ENCODE measurements around the gene CTNNA1.
"Not testable (repeated sequence)": the region's sequence is repeated elsewhere in the genome, so short reads cannot be mapped to it uniquely, and the experiment has no call there.

CTNNA1 gene

DNA sequence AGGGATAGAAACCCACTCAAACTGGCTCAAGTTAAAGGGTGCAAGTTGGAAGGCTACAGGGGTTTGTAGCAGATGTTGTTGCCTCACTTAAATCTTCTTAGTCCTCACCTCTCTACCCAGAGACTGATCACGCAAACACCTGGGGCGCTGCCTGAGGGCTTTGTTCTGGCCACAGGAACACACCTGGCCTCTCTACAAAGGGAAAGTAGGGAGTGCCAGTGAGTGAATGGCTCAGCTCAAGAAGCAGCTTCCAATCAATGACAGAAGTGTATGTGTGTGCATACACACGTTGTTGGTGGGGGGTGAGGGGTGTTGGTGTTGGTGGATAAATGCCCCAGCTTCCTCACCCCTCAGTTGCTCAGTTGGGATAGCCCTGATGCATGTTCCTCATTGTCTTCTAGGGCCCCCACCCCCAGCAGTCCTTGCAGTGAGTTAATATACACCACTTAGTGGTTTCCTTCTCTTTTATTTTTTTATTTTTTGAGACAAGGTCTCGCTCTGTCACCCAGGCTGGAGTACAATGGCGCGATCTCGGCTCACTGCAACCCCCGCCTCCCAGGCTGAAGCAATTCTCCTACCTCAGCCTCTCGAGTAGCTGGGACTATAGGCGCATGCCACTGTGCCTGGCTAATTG, 30.6 kb upstream of the CTNNA1 start:
- DNase-seq (ENCODE audit: low read depth in 4 of 4, low spot score in 1 of 4): no peak

DNA sequence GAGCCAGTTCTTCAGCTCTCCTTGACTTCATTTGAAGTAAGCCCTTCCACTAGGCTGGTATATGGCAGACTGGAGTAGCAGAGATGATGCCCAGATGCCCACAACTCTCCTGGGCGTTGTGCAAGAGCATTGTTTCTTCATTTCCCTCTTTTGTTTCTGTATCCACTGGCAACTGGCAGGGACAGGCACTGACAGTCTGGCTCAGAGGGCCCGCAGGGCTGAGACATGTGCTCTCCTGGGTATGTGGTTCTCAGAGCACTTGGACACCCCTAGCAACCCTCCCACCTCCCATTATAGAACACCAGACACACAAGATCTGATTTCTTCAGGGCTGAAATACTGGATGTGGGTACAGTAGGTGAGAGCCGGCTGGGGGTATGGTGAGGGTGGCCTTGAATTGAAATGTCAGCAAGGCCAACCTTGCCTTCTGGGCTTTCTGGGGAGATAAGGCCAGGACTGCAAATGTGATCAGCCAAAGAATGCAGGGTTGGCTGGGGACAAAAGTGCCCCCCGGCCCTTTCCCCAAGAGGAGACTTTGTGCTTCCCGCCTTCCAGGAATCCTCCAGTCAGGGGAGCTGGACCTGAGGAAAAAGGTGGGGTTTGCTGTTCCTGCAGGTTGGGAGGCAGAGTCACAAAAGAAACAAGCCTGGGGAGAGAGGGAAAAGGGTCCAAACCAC, 28.6 kb upstream of the CTNNA1 start:
- no peak for DNase-seq (ENCODE audit: low read depth in 4 of 4, low spot score in 1 of 4)

DNA sequence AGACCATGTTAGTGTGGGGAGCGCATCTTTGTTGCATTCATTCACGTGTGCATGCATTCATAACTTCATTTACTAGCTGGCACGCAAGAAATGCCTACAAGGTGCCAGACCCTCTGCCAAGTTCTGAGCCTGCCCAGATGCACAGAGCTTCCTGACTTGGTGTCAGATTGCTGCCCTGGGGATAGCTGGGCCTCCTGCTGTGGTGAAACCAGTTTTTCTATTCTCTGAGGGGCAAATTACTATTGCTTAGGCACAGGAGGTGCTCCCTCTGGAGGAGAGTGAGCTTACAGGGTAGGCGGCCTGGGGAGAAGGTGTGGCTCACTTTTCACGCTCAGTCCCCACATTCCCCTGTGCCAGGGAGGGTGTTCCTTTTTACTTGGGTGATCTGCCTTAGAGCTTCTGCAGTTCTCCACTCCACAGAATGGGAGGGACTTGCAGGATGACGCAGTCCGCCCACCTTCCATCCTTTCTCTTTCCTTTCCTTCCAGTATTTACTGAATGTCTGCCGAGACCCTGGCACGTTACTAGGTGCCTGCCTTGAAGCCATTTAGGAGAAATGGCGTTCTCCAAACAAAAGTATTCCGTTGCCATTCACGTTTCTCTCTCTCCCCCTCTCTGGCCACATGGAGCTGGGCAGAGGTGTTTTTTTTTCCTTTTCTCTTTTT, 27.9 kb upstream of the CTNNA1 start:
- DNase-seq (ENCODE audit: low read depth in 4 of 4, low spot score in 1 of 4): no peak

DNA sequence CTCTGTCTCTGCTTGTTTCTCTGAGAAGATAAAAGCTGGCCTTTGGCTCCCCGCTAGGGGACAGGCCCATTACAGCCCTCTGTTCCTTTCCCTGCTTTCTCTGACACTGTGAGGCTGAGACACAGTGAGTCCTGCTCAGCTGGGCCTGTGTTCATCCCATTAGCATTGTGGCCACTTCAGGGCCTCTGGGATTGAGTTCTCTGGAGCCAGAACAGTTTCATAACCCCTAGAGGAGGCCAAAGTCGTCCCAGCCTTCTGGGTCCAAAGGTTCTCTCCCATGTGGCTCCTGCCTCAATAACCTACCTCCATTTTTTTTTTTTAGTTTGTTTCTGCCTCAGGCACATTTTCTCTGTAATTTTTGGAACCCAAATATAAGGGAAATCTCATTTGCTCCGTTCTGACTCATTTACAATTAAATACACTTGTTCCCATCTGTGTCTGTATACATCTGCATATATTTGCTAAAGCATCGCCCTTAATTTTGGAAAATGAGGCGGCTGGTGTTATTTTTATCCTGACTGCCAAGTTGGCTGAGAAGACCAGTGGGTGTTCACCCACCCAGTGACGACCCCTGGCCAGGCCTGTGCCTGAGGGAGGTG, 27.3 kb upstream of the CTNNA1 start:
- DNase-seq (ENCODE audit: low read depth in 4 of 4, low spot score in 1 of 4): no peak

DNA sequence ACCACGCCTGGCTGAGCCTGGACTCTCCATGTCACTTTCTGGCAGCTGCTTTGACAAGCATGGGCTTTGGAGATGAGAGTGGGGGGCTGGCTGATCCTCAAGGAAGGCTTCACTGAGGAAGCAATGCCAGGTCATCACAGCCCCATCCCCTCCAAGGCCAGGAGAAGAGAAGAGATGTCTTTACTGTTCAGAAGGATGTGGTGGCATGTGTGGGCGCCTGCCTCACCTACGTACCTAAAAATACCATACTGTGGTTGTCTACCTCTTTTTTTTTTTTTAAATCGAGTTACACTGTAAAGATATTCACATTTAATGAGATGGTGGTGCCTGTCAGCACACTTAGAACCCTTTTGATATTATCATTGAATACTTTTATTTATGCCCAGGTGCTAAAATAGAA, 26.4 kb upstream of the CTNNA1 start:
- DNase-seq (ENCODE audit: low read depth in 4 of 4, low spot score in 1 of 4): no peak

DNA sequence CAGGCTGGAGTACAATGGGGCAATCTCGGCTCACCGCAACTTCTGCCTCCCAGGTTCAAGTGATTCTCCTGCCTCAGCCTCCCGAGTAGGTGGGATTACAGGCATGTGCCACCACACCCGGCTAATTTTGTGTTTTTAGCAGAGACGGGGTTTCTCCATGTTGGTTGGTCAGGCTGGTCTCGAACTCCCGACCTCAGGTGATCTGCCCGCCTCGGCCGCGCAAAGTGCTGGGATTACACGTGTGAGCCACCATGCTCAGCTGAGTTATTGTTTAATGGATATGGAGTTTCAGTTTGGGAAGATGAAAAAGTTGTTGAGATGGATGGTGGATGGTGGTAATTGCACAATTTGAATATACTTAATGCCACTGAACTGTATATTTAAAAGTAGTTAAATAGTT, 22.7 kb upstream of the CTNNA1 start:
- DNase-seq (ENCODE audit: low read depth in 4 of 4, low spot score in 1 of 4): not testable (repeated sequence)

DNA sequence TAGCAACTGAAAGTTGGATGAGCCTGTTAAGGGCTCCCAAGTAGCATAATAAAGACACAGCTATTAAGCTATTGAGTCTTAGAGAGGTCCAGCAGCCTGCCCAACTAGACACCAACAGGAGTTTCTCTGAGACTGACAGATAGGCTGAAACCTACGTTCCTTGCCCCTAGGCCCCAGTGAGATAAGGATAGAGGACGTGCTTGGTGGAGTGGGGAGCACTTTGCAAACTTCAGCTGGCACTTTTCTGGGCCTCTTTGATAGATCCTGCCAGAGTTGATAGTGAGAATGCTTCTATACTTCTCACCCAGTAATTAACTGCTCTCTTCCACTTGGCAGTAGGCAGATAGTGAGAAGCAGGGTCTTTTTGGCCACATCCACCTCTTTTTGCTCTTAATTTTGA, 20.8 kb upstream of the CTNNA1 start:
- DNase-seq (ENCODE audit: low read depth in 4 of 4, low spot score in 1 of 4): no peak

DNA sequence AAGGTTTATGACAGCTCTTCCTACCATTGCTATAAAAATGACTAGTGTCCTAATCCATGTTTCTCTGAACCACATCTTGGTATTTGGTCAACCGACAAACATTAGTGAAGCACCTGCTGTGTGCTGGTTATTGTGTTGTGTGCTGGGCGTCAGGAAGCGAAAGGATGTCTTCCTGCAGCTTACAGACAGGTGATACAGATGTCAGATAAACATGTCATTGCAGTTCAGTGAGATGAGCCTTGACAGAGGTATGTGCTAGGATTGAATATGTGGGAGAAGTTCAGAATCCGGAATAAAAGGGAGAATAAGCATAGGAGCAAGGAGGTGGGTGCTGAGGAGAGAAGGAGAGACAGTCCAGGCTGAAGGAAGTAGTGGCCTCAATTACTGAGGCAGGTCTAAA, 20.3 kb upstream of the CTNNA1 start:
- no peak for DNase-seq (ENCODE audit: low read depth in 4 of 4, low spot score in 1 of 4)

DNA sequence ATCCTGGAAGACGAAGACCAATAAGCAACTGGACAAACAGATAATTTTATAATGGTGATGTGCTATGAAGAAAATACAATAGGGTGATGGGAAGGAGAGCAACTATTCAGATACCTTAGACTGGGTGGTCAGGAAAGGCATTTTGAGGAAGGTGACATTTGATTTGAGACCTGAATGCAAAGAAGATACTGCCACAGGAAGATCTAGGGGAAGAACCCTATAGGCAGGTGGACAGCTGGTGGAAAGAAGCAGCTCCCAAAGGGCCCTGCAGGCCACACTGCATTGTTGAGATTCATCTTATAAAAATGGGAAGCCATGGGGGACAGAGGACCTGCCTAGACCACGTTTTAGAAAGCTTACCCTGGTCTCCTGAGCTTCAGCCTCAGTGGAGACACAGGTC, 19.7 kb upstream of the CTNNA1 start:
- no peak for DNase-seq (ENCODE audit: low read depth in 4 of 4, low spot score in 1 of 4)

DNA sequence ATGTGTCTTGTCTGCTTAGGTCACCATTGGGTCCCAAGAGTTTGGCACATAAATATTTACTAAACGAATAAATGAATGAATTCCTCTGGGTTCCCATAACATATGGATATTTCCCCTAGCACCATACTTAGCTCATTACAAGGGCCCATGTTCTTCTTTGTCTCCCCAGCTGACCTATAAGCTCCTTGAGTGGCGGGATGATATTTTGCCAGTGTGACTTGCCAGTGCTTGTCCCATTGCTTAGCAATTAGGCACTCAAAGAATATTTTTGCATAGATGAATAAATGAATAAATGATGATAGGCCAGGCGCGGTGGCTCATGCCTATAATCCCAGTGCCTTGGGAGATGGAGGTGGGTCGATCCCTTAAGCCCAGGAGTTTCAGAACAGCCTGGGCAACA, 16.9 kb upstream of the CTNNA1 start:
- DNase-seq (ENCODE audit: low read depth in 4 of 4, low spot score in 1 of 4): no peak

DNA sequence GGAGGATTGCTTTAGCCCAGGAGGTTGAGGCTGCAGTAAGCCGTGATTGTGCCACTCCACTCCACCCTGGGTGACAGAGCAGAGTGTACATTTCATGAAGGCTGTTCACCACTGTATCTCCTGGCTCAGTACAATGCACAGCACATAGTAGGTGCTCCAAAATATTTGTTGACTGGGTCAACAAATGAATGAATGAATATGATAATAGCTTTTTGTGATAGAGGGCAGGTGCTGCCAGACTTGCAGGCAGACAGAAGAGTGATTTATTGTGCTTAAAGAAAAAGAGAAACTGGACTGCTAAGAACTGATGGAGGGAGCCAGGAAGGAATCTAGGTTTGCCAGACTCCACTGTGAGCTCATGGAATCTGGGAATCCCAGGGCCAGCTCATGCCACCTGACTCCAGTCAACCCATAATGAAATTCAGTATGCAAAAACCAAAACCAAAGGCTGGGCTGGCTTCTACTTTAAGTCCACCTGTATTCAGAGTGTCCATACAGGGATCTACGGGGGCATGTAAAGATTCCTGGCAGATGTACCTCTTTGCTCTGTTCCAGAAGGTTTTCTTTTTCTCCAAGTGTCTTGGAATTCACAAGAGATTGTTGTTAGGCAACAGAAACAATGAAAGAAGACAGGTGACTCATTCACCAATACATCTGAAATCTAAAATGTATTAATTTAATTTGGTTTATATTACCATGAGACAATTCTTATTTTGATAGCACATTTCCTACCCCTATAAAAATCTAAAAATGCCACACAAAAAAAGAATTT, 15.5 kb upstream of the CTNNA1 start:
- no peak for DNase-seq (ENCODE audit: low read depth in 4 of 4, low spot score in 1 of 4)

DNA sequence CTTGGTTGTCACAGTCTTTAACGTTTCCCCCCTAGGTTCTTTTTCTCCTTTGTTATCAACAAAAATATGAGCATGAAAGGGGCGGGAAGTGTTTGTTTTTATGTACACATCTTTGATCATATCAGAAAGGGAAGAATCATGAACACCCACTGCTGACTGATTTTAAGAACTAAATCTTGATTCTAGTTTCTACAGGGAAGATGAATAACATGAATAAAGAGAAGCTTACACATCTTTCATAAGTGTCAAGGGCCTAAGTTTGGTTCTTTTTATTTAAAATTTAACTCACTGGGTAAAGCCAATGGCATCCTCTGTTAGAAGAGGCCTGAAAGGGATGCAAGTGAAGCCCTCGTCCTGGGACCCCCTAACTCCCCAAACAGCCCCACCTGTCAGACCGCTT, 14.8 kb upstream of the CTNNA1 start:
- DNase-seq (ENCODE audit: low read depth in 4 of 4, low spot score in 1 of 4): no peak

DNA sequence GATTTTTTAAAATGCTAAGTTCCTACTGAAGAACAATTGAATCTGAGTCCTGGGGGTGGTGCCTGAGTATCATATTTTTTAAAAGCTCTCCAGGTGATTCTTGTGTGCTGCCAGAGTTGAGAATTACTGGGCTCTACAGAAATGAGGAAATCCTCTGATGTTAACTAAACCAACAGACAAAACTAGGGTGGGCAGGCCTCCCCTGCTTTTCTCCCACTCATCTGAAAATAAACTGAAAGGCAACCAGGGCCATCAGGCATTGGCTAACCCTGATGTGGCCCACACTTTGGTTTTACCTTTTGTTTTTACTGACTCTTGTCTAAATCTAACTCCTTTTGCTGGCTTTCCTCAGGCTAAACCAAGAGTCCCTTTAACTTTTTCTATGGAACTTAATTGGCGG, 13.3 kb upstream of the CTNNA1 start:
- DNase-seq (ENCODE audit: low read depth in 4 of 4, low spot score in 1 of 4): no peak

DNA sequence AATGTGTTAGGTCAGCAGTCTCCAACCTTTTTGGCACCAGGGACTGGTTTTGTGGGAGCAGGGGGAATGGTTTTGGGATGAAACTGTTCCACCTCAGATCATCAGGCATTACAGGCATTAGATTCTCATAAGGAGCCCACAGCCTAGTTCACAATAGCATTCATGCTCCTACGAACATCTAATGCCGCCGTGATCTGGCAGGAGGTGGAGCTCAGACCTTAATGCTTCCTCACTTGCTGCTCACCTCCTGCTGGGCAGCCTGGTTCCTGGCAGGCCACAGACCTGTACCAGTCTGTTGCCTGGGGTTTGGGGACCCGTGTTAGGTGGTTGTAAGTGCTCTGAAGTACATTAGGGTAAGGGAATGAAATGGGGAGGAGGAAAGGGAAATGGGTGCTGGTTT, 9.7 kb upstream of the CTNNA1 start:
- no peak for DNase-seq (ENCODE audit: low read depth in 4 of 4, low spot score in 1 of 4)

DNA sequence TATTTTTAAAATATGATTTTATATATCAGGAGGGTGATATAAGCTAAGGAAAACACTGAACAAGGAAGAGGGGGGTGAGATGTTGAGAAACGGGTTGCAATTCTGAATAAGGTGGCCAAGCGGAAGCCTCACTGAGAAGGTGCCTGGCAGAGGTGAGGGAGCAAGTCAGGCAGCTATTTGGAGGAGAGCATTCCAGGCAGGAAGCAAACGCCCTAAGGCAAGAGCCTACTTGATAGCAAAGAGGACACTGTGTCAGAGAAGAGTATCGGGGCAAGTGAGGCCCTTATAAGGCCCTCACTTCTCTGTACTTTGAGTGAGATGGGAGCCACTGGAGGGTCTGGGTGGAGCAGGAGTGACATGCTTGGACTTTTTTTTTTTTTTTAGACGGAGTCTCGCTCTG, 8.0 kb upstream of the CTNNA1 start:
- no peak for DNase-seq (ENCODE audit: low read depth in 4 of 4, low spot score in 1 of 4)

DNA sequence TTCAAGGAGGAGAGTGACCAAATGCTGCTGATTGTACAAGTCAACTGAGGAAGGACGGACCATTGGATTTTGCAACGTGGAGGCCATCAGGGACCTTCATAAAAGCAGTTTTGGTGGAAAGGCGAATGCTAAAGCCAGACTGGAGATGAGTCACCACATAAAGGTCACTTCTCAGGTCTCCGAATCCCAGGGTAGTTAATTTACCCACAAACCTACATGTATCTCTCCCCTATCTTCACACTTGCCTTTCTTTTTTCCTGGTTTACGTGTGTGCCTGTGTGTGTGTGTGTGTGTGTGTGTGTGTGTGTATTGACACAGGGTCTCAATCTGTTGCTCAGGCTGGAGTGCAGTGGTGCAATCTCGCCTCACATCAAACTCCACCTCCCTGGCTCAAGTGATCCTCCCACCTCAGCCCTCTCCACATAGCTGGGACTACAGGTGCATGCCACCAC, 4.6 kb upstream of the CTNNA1 start:
- DNase-seq (ENCODE audit: low read depth in 4 of 4, low spot score in 1 of 4): no peak

DNA sequence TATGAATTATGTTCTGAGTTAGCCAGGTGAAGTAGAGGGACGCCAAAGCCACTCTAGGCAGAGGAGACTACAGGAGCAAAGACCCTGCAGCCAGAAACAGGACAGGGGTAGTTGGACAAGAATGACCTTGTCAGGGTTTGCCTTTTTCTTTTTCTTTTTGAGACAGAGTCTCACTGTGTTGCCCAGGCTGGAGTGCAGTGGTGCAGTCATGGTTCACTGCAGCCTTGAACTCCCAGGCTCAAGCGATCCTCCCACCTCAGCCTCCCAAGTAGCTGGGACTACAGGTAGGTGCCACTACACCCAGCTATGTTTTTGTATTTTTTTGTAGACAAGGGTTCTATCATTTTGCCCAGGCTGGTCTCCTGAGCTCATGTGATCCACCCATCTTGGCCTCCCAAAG, 1.9 kb upstream of the CTNNA1 start:
- DNase-seq (ENCODE audit: low read depth in 4 of 4, low spot score in 1 of 4): not testable (repeated sequence)

DNA sequence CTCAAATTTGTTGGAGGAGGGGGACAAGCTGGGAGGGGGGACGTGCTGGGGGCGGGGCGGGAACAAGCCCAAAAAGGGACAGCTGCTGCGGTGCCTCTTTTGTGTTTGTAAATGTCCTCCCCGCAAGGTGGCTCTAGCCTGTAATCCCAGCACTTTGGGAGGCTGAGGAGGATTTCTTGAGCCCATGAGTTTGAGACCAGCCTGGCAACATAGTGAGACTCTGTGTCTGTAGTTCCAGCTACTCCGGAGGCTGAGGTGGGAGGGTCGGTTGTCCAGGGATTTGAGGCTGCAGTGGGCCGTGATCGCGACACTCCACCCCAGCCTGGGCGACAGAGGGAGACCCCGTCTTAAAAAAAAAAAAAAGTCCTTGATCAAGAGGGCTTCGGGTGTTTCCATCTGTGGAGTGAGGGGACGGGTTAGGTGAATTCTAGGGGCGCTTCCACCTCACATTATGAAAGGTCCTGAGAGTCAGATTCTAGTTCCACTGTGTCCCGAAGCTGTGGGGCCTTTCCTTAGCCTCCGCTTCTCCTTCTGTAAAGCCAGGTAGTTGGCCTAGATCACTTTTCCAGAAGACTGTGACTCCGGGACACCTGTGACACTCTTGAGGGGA, 779 bp upstream of the CTNNA1 start:
- DNase-seq (ENCODE audit: low read depth in 4 of 4, low spot score in 1 of 4): no peak

DNA sequence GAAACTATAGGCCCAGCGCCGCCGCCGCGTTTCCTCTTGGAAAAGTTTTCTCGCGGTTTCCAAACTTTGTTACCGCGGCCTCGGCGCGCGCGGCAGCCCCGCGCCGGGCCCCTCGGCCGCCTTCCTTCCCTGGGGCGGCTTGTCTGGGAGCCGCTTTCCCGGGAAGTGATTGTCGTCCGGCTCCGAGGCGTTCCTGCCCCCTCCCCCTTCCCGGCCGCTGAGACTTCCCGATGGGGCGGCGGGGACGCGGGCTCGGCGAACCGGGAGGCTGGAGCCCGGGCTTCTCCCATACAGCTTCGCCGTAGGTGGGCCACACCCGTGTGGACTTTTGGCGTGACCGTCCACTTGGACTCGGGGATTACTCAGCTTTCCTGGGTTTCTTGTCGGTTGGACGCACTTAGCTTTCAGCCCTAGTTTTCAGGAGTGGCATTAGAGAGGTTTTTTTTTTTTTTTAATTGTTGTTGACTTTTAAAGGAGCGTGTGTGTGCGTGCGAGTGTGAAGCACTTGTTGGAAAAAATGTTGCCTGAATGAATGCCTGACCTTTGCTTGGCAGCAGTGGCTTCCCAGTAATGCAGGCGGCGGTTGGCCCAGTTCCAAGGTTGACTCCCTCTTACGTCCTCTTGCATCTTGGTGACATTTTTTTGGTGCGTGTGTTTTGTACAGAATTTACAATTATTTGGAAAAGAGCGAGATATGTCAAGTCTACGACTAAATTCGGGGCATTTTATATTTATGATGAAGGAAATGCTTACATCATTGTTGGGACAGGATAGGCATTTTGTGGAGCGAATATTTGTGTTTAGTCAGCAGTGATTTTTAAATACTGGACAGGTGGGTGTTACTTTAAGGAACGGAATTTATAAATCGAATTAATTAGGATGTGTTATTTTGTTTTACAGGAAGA, 821 bp downstream of the CTNNA1 start:
- DNase-seq (ENCODE audit: low read depth in 4 of 4, low spot score in 1 of 4): peak in 3 of 4 experiments; percentile 11 to 53 (median 21)

DNA sequence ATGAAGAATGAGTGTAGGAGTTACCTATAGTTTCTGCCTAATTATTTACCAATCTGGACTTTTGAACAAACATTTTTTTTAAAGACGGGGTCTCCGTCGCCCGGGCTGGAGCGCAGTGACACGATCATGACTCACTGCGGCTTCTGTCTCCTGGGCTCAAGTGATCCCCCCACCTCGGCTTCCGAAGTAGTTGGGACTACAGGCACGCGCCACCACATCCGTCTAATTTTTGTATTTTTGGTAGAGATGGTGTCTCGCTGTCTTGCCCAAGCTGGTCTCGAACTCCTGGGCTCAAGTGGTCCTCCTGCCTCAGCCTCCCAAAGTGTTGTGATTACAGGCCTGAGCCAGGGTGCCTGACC, 1.5 kb downstream of the CTNNA1 start:
- no peak for DNase-seq (ENCODE audit: low read depth in 4 of 4, low spot score in 1 of 4)
